Activated CD4-positive, alpha-beta T cell treated with anti-CD3 and anti-CD28 coated beads for 48 hours (primary cell): ENCODE results near the gene STK11IP.

Experiments used
- DNase-seq: peaks from one replicate; pipeline ENCODE4 v3.0.0-alpha.2; 2020

The STK11IP gene

DNA sequence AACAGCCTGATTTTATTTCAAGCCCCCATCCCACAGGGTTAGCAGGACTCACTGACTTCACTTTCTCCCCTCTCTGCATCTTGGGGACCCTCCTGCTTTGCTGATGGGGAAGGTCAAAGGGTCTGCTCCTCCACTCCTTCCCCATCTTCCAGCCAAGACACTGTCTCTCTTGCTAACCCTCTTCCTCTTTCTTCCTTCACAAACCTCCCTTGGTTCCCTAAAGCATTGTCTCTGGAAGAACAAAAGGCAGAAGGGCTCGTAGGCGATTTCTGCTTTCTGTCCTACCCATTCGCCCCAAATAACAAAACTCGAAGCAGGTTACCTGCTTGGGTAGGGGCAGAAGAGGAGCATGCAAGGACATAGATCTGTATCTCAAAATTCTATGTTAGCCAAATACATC is 24.3 kb downstream of the STK11IP start:
- DNase-seq: no peak

GRCh38 chr2:219622472-219622871 is 24.8 kb downstream of the STK11IP start:
- DNase-seq: no peak

GRCh38 chr2:219624565-219624964 is 26.9 kb downstream of the STK11IP start:
- DNase-seq: no peak

DNA sequence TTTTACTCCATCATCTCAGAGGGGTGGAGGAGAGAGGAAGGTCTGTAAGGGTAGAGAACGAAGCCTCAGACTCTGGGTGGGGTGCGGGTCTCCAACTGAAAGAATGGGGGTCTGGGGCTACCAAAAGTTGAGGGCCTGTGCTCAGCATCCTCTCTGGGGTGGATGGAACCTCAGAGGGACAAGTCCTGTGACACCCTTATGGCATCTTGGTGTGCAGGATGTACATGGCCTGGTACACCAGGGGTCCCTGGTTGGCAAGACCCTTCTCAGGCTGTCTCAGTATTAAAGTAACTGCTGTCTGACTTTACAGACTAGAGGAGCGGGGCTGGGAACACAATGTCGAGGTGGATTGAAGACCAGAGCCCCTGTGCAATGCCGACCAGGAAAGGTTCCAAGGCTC is 27.5 kb downstream of the STK11IP start:
- DNase-seq: no peak

DNA sequence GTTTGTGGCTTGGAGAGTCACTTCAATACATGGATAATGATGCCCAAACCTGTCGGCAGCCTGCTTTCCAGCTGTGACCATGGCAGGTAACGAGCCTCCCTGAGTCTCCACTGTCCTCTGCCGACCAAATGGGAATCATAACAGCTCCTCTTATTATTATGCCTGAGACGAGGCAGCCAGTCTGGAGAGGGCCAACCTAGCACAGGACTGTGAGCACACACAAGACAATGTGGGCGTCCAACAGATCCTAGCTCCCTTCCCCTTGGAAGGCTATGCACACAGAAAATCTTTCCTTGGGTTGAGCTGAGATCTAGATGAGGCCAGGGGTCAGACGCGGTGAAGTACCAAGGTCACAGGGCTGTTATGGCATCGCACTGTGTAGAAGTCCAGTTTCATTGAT is 28.9 kb downstream of the STK11IP start:
- DNase-seq: no peak

DNA sequence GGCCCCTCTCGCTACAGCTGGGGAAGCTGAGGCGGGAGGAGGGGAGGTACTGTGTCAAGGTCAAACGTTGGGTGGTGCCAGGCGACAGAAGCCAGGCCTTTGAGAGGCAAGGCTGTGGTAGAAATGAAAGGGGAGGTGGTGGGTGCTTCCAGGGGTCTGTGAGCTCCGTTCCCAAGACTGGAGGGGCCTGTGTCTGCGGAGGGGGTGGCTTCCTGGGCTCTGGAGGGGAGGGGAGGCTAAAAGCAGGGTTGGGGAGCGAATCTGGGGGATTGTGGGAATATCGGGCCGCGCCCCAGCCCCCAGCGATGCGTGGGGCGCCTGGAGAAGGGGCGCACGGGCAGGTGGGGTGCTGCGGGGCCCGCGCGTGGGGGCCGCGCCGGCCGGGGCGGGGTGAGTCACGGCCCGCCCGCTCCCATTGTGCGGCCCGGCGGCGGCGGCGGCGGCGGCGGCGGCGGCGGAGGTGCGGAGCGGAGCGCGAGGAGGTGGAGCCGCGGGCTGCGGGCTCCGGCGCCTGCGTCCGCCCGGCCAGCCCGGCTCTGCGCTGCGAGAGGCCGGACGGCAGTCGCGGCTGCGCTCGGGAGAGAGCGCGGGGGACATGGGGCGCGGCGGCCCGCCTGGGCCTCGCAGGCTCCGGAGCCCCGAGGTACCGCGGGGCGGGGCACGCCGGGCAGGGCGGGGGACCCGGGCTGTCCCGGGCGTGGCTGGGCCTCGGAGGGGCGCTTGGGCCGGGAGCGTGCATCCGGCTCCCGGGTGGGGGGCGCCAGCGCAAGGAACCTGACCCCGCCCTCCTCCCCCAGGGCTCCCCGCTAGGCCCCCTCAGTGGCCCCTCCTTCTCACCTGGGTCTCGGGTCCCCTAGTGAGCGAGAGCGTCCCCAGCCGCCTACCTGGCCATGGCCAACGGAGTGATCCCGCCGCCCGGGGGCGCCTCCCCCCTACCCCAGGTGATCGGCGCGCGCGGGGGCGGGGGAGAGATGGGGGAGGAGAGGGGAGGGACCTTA is 29.7 kb downstream of the STK11IP start, which contains the start of gene SLC4A3:
Gene SLC4A3 (plus strand): TSS at position 528 of the 998 bp plus-strand sequence. CDS start 363 bp downstream, at position 891.
- DNase-seq: no peak

GRCh38 chr2:219628235-219628985 is 30.8 kb downstream of the STK11IP start:
- no peak for DNase-seq

DNA sequence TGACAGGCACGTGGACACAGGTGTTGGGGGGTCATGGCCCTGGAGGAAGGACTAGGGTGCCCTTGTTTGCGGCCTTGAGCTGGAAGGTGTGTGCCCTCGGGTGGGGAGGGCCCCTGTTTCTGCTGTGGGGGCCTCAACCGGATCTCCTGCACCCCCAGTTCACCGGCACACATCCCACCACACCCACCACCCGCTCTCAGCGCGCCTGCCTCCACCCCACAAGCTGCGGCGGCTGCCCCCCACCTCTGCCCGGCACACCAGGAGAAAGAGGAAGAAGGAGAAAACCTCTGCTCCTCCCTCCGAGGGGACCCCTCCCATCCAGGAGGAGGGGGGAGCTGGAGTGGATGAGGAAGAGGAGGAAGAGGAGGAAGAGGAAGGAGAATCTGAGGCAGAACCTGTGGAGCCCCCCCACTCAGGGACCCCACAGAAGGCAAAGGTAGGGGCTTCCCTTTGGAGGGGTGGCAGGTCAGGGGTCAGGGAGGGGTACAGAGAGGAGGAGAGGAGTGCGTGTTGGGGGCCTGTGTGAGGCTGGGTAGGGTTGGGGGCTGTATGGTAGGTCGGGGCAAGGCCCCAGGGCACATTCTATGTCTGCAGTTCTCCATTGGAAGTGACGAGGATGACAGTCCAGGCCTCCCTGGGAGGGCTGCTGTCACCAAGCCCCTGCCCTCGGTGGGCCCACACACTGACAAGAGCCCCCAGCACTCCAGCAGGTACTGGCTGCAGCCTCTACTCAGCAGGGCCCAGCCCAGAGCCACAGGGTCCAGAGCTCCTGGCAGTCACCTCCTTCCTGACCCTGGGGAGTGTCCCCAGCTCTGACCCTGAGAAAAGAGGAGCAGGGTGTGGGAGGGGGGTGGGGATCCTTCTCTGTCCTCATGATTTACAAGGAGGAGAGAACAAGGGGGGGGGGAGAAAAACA is 31.6 kb downstream of the STK11IP start:
- DNase-seq: no peak

GRCh38 chr2:219629976-219630695 is 32.5 kb downstream of the STK11IP start:
- DNase-seq: no peak

DNA sequence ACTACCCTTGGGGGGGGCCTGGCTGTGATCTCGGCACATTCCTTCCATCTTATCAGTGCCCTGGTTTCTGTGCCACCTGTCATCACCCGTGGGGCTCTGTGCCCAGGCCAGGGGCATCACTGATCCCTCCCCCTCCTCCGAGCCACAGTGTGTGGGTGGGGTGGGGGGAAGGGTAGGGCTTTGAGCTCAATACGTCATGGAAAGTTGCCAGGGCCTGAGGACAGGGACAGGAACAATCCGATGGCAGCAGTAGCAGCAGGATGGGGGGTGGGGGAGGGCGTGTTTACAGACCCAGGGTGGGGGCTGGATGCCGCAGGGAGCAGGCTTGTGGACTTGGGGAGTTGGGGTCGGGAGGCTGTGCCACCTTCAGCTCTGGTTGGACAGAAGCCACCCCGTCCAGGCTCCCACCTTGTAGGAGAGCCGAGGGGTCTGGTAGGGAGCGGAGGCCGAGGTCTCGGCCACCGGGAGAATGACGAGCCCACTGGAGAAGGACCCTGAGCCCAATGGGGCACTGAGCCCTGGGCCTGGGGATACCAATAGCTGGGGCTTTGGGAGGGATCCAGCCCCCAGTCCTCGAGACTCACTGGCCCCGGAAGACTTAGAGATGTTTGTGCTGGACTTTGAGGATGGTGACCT is 33.2 kb downstream of the STK11IP start:
- DNase-seq: no peak

GRCh38 chr2:219631406-219631891 is 33.8 kb downstream of the STK11IP start:
- DNase-seq: no peak

GRCh38 chr2:219631904-219632759 is 34.5 kb downstream of the STK11IP start:
- DNase-seq: no peak

DNA sequence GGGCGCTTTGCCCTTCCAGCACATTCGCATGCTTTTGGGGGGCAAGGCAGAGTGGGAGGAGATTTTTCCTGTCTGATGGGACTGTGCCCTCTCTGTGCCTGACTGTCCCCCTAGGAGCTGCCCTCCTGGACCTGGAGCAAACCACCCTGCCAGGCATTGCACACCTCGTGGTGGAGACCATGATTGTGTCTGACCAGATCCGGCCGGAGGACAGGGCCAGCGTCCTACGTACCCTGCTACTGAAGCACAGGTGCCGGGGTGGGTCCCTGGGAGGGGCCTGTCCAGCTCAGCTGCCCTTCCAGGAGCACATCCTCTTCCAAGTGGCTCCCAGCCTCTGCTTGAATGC is 35.1 kb downstream of the STK11IP start:
- DNase-seq: no peak

DNA sequence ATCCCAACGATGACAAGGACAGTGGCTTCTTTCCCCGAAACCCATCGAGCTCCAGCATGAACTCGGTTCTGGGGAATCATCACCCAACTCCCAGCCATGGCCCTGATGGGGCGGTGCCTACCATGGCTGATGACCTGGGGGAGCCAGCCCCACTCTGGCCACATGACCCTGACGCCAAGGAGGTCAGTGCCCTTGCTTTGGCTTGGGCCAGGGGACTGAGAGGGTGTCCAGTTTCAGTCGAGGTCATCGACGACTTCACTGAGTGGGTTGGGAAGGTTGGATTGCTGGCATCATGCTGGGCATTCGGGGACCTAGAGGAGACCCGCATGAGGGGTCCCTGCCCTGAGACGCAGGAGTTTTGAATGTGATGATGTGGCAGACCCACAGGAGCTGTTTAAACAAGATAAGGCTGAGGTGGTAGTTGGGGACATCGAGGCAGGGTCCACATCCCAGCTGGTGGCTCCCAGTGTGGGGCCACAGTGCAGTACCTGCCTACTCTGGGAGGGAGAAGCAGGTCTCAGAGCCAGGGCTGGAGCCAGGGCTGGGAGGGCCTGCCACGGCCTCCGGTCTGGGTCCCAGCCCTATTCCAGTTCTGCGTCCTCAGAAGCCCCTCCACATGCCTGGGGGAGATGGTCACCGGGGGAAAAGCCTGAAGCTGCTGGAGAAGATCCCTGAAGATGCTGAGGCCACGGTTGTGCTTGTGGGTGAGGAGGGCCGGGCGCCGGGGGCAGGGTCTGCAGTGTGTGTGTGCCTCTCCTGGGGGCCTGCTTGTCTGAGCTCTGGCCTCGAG is 35.8 kb downstream of the STK11IP start:
- no peak for DNase-seq

DNA sequence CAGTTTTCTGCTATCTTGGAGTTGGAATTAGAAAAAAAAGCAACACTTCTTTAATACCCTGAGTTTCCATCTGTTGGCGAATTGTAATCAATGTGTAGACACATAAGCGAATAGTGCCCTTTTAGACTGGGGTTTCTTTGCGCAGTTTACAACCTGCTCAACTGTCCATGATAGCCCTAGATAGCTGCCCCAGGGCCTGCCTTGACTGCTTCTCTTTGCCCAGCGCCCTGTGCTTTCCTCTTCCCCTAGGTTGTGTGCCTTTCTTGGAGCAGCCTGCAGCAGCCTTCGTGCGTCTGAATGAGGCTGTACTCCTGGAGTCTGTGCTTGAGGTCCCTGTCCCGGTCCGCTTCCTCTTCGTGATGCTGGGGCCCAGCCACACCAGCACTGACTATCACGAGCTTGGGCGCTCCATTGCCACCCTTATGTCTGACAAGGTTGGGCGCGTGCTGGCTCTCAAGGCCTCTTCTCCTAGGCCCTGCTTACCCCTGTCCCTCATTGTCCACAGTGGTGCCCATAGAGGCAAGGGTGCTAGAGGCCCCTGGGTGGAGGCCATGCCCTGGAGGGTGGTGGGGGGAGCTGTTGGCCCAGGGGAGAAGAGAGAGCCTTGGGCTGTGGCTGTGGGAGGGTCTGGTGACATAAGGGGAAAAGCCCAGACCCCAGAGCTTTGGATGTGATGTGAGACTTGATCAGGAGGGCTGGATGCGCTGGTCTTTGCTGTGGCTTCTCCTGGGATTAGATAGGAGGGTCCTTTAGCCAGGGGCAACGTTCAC is 36.7 kb downstream of the STK11IP start:
- DNase-seq: no peak

- no peak for DNase-seq
Measured at GRCh38 chr2:219634951-219635751, 37.5 kb downstream of the STK11IP start.

DNA sequence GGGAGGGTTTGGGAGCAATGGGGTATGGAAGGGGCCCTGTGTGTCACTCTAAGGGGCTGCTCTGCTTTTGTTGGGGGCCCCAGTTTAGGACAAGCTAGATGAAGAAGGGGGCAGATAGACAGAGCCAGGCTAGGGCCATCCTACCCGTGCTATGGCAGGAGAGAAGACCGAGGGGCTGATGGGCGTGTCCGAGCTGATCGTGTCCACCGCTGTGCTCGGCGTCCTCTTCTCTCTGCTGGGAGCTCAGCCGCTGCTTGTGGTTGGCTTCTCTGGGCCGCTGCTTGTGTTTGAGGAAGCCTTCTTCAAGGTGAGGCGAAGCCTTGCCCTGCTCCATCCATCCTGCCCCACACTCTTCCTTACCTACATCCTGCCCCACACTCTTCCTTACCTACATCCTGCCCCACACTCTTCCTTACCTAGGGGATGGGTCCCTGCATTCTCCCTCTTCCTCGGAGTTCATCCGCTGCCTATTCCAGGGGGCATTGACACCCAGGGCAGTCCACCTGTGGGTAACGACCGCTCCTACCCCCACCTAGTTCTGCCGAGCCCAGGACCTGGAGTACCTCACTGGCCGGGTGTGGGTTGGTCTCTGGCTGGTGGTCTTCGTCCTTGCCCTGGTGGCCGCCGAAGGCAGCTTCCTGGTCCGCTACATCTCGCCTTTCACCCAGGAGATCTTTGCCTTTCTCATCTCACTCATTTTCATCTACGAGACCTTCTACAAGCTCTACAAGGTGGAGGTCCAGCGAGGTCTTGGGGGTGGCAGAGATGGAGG is 38.7 kb downstream of the STK11IP start:
- DNase-seq: no peak
